SK-N-SH (cell line): ENCODE measurements around the gene ATG2A. TPM values are rescaled to one million over a fixed set of nuclear protein-coding genes. Genes with fewer than 3 reads are reported as not detected.

ENCODE experiments used
- CTCF ChIA-PET: fragments of 300-600, 350-600 bp; formaldehyde crosslinking; extraction: SDS; loops from one replicate; lab custom pipeline; 2021; lab: Yijun Ruan, JAX
- POLR2A ChIA-PET: fragments of 350-600 bp; sonication (Branson Sonifier 250); formaldehyde crosslinking; extraction: SDS; loops from one replicate; lab custom pipeline; 2020; ENCODE audit warnings: antibody characterized with exemption, inconsistent platforms; lab: Yijun Ruan, JAX
- DNase-seq: peaks from one replicate; pipeline ENCODE4 v3.0.0; 2012
- H2AFZ ChIP-seq: fragments of 200-600 bp; sonication (generic); 2 replicates; pipeline ENCODE4 v1.8.1; 2016; ENCODE audit warnings: antibody characterized with exemption, mild to moderate bottlenecking, low read depth
- H3F3A ChIP-seq: fragments of 200-600 bp; sonication (generic); replicated peaks from 2 replicates; pipeline ENCODE3; 2016; ENCODE audit warnings: antibody characterized with exemption, mild to moderate bottlenecking; ENCODE audit not compliant: insufficient read depth
- H3K27ac ChIP-seq, 2 experiments: fragments of 200-500 bp in 1 of 2; fragments of 200-600 bp in 1 of 2; sonication (Bioruptor generic) in 1 of 2; sonication (generic), shearing (Covaris generic) in 1 of 2; 2 replicates each; pipeline versions ENCODE4 v1.5.1 to v1.6.1; 2014 to 2016; ENCODE audit warnings: low read depth in 2 of 2, inconsistent platforms in 1 of 2, low read length in 1 of 2, mild to moderate bottlenecking in 1 of 2, mixed read lengths in 1 of 2
- H3K27me3 ChIP-seq: fragments of 200-600 bp; sonication (generic), shearing (Covaris generic); 2 replicates; pipeline ENCODE4 v1.6.1; 2016; ENCODE audit warnings: mixed run types; ENCODE audit not compliant: insufficient read depth
- H3K36me3 ChIP-seq, 2 experiments: fragments of 200-500 bp in 1 of 2; fragments of 200-600 bp in 1 of 2; sonication (Bioruptor generic) in 1 of 2; sonication (generic) in 1 of 2; replicated peaks in 1 of 2; 2 replicates each; pipeline versions ENCODE3 to v1.5.1; 2014 to 2016; ENCODE audit warnings: low read length in 1 of 2, mild to moderate bottlenecking in 1 of 2; ENCODE audit not compliant: insufficient read depth in 2 of 2, control insufficient read depth in 1 of 2
- H3K4me1 ChIP-seq, 2 experiments: fragments of 200-500 bp in 1 of 2; fragments of 200-600 bp in 1 of 2; sonication (Bioruptor generic) in 1 of 2; sonication (generic), shearing (Covaris generic) in 1 of 2; 2 replicates each; pipeline versions ENCODE4 v1.5.1 to v1.6.1; 2014 to 2016; ENCODE audit warnings: low read depth in 1 of 2, low read length in 1 of 2, mixed run types in 1 of 2; ENCODE audit not compliant: insufficient read depth in 2 of 2, control insufficient read depth in 1 of 2
- H3K4me2 ChIP-seq: fragments of 200-600 bp; sonication (generic), shearing (Covaris generic); 2 replicates; pipeline ENCODE4 v1.6.1; 2017; ENCODE audit warnings: mixed run types
- H3K4me3 ChIP-seq, 2 experiments: fragments of 200-500 bp in 1 of 2; fragments of 200-600 bp in 1 of 2; sonication (Bioruptor generic) in 1 of 2; sonication (generic), shearing (Covaris generic) in 1 of 2; 2 replicates each; pipeline versions ENCODE4 v1.5.1 to v1.8.1; 2014 to 2016; ENCODE audit warnings: low read depth in 2 of 2, inconsistent platforms in 1 of 2, low read length in 1 of 2, mild to moderate bottlenecking in 1 of 2, mixed read lengths in 1 of 2, moderate library complexity in 1 of 2
- H3K79me2 ChIP-seq: fragments of 200-600 bp; sonication (generic); 2 replicates; pipeline ENCODE4 v1.8.1; 2017; ENCODE audit warnings: mild to moderate bottlenecking; ENCODE audit not compliant: insufficient read depth
- H3K9ac ChIP-seq: fragments of 200-600 bp; sonication (generic); 2 replicates; pipeline ENCODE4 v1.6.1; 2017; ENCODE audit warnings: mixed run types
- H3K9me2 ChIP-seq: fragments of 200-600 bp; sonication (generic); 2 replicates; pipeline ENCODE4 v1.6.1; 2017; ENCODE audit warnings: mixed run types
- H3K9me3 ChIP-seq: fragments of 200-600 bp; sonication (generic); 2 replicates; pipeline ENCODE4 v1.6.1; 2017; ENCODE audit warnings: mixed run types, mild to moderate bottlenecking, moderate library complexity
- H4K20me1 ChIP-seq: fragments of 200-600 bp; sonication (generic); 2 replicates; pipeline ENCODE4 v1.6.1; 2017; ENCODE audit warnings: mild to moderate bottlenecking, mixed run types; ENCODE audit not compliant: insufficient read depth
- CTCF ChIP-seq: fragments of 200-600 bp; sonication (generic); IDR thresholded peaks from 2 replicates; pipeline ENCODE4 v1.6.1; 2017; ENCODE audit warnings: antibody characterized with exemption, mild to moderate bottlenecking, moderate library complexity
- ELF1 ChIP-seq: IDR thresholded peaks from 2 replicates; pipeline ENCODE4 v1.4.0; 2012
- EP300 ChIP-seq, 2 experiments: IDR thresholded peaks; 2 replicates each; pipeline versions ENCODE4 v1.4.0 to v1.6.1; 2012; ENCODE audit warnings: borderline replicate concordance in 1 of 2, low read depth in 1 of 2, low read length in 1 of 2
- GABPA ChIP-seq: IDR thresholded peaks from 2 replicates; pipeline ENCODE4 v1.4.0; 2012; ENCODE audit warnings: low read depth, mild to moderate bottlenecking
- MAX ChIP-seq: IDR thresholded peaks from 2 replicates; pipeline ENCODE4 v1.4.0; 2012; ENCODE audit warnings: low read depth
- NRF1 ChIP-seq: IDR thresholded peaks from 2 replicates; pipeline ENCODE4 v1.6.1; 2012; ENCODE audit warnings: low read depth, mild to moderate bottlenecking, low read length
- RAD21 ChIP-seq: IDR thresholded peaks from 2 replicates; pipeline ENCODE4 v1.6.1; 2012; ENCODE audit warnings: mild to moderate bottlenecking, low read length
- REST ChIP-seq: IDR thresholded peaks from 2 replicates; pipeline ENCODE4 v1.6.1; 2012; ENCODE audit warnings: mild to moderate bottlenecking, low read depth, low read length, moderate library complexity
- RFX5 ChIP-seq: IDR thresholded peaks from 2 replicates; pipeline ENCODE4 v1.6.1; 2012; ENCODE audit warnings: mild to moderate bottlenecking, improper control_type of control experiment, low read length
- SIN3A ChIP-seq: IDR thresholded peaks from 2 replicates; pipeline ENCODE4 v1.6.1; 2012; ENCODE audit warnings: low read depth, mild to moderate bottlenecking, low read length, moderate library complexity, borderline replicate concordance
- TCF12 ChIP-seq: IDR thresholded peaks from 2 replicates; pipeline ENCODE4 v1.4.0; 2012
- USF1 ChIP-seq: IDR thresholded peaks from 2 replicates; pipeline ENCODE4 v1.4.0; 2012; ENCODE audit warnings: low read depth, borderline replicate concordance
- USF2 ChIP-seq: fragments of 150-350 bp; IDR thresholded peaks from 2 replicates; pipeline ENCODE4 v1.6.1; 2017; ENCODE audit warnings: antibody characterized with exemption, low read length, low read depth, borderline replicate concordance
- WGBS: methylation state at CpG from one replicate; pipeline ENCODE4 v1.1.6; 2017; ENCODE audit warnings: low lambda C conversion rate; 5-methylcytosine and 5-hydroxymethylcytosine counted together
- polyA plus RNA-seq, 3 experiments: library from polyadenylated mRNA; depleted of rRNA; stranded (reverse); fragments of >200 nt; gene quantifications; 2 replicates each; pipeline ENCODE4 v1.2.3, GENCODE V29; 2012

ATG2A gene
- polyA plus RNA-seq, 1 of the 3 experiments (the other 2 are of a cell fraction) = 7.1 TPM

GRCh38 chr11:64884019-64884418 is 33.0 kb downstream of the ATG2A start:
- Histone ChIP-seq H3K27ac (no peak overlapping the region), H3K9me3 (no peaks in the 10 kb centered on the region), H4K20me1 (no peaks in the 10 kb centered on the region), H3K36me3 (no peaks in the 10 kb centered on the region), H3F3A (peaks cover 5% of the 10 kb centered on the region), H2AFZ (no peak overlapping the region), H3K4me1 (peaks cover 0 to 24% of the 10 kb centered on the region in 2 experiments; a peak in 1 of 4 replicates), H3K27me3 (no peaks in the 10 kb centered on the region), H3K79me2 (no peaks in the 10 kb centered on the region), H3K4me2 (no peak overlapping the region), H3K9me2 (no peaks in the 10 kb centered on the region), H3K9ac (no peak overlapping the region), H3K4me3 (no peak overlapping the region)
- POLR2A ChIA-PET = no interaction called here
- TF ChIP-seq SIN3A (no peak), EP300 (IDR thresholded peaks at IDR 0.05; ENCODE audit: borderline replicate concordance in 1 of 2, low read depth in 1 of 2, low read length in 1 of 2) (no peak), GABPA (no peak), USF2 (no peak), USF1 (no peak), RFX5 (no peak), TCF12 (no peak), RAD21 (no peak), NRF1 (no peak), CTCF (no peak), REST (no peak), ELF1 (no peak), MAX (no peak)
- DNase-seq = no peak
- 87% methylated on average over 8 of the region's 8 CpGs for WGBS
- CTCF ChIA-PET = interaction anchor here (0.8 to 26.7 kb wide), 4 partner anchors 10 to 225 kb away, joined by 3 to 530 read pairs (median 11); partner anchors contain the start of genes ARL2 and CDC42BPG
